Measurements from ENCODE around the gene DRC3. TPM values are rescaled to one million over a fixed set of nuclear protein-coding genes. Genes with fewer than 3 reads are reported as not detected.

The DRC3 gene
- total RNA-seq, 1 donor from 2014 or later: 5.1 TPM

- DNase-seq (ENCODE audit: low spot score): no peak
These were observed 48.3 kb downstream of the DRC3 start for GRCh38 chr17:18020971-18021370.

GRCh38 chr17:18021372-18021771, 48.7 kb downstream of the DRC3 start:
- no peak for DNase-seq (ENCODE audit: low spot score)

DNA sequence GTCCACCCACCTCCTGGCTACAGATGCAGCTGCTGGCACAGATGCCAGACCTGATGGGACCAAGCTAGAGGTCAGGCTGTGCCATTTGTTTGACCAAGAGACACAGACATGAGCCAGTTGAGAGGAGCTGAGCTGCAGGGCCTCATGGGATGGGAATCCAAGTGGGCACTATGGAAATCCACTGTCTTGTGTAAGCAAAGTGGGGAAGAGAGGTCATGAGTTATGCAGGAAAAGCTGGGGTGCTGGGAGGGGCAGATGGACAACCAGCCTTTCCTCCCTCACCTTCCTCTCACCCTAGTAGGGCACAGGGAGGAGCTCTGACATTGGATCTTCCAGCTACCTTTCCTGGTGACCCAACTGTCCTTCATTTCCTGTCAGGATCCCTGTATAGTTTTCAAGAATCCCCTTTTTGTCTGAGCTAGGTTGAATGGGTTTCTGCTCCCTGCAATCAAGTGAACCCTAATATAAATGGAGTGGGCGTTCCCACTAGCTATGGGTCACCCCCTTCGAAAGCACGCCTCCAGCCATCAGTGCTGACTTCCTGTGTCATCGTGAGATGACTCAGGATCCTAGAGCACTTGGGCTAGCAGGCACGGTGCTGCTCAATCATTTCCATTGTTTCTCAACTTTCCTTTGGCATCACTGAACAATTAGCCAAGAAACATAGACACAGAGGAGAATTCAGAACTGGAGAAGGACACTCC, 52.7 kb downstream of the DRC3 start:
- DNase-seq (ENCODE audit: low spot score): no peak

DNA sequence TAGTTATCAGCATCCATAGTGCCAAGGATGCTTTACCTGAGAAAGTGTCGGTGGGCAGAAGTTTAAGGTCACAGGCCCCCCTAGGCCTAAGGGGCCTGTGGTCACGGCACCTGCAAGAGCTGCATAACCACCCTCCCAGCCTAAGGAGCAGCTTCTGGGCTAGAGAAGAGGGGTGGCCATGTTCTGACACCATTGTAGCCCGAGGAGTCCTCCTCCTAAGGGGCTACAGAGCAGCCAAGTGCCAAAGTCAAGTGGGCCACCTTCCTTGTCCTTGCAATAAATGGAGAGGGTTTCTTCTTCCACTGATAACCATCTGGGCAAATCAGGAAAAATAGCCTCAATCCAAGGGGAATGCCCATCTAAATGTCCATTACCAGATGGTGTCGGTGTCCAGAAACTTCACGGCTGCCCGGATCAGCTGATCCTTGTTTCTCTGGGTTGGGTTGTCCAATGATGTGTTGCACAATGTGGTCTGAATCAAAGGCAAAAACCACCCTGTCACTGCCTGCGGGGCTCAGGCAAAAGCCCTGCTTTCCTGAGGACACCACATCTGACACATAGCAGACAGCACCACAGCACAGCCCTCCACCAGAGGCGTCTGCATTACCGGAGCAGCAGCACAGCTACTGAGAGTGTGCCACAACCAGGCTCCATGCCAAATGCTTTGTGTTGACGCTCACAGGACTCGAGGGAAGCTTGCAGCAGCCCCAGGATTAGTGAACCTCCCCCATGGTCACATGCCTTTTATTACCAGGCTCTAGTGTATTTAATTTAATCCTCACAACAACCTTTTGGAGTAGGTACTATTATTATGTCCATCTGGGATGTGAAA, 53.5 kb downstream of the DRC3 start:
- DNase-seq (ENCODE audit: low spot score): no peak

GRCh38 chr17:18027280-18027679, 54.6 kb downstream of the DRC3 start:
- no peak for DNase-seq (ENCODE audit: low spot score)

DNA sequence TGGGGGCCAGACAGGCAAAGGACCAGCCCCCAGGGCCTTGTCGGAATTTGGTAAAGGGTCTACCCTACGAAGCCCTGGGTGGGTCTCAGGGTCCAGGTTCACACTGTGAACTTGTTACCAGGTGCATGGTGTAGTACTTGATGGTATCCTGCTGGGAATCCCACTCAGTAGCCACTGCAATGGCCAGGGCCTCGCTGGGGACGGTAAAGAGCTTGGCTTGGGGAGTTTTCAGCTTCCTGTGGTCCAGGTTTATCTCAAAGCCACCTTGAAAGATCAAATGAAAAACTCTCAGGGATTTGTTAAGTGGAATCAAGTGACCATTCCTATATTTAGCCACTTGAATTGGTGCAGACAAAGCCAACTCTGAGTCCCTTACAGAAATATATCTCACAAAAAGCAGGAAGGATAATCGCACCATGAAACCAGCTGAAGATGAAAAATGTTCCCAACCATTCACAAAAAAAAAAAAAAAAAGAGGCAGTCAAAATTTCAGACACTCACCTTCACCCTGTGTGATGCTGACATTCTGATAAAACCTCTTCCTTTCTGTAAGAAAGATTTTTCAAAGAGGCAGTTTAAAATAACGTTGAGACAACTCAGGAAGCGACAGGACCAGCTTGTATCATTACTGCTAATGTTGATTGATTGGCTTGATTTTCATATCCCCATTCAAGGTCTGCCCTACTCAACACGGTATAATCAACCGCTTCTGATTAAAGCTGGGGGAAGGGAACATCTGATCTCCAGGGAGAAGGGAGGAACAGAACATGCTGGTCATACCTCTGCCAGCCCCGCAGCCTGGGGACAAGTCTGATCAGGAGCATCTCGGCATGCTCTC, 55.7 kb downstream of the DRC3 start:
- no peak for DNase-seq (ENCODE audit: low spot score)

- DNase-seq (ENCODE audit: low spot score): no peak
These were observed 56.4 kb downstream of the DRC3 start for GRCh38 chr17:18028952-18029540.

- DNase-seq (ENCODE audit: low spot score): no peak
These were observed 59.3 kb downstream of the DRC3 start for GRCh38 chr17:18031955-18032354.

GRCh38 chr17:18033442-18034099, 60.9 kb downstream of the DRC3 start:
- peak; percentile 91 for DNase-seq (ENCODE audit: low spot score)

- DNase-seq (ENCODE audit: low spot score): no peak
These were observed 63.0 kb downstream of the DRC3 start for GRCh38 chr17:18035704-18036103.

DNA sequence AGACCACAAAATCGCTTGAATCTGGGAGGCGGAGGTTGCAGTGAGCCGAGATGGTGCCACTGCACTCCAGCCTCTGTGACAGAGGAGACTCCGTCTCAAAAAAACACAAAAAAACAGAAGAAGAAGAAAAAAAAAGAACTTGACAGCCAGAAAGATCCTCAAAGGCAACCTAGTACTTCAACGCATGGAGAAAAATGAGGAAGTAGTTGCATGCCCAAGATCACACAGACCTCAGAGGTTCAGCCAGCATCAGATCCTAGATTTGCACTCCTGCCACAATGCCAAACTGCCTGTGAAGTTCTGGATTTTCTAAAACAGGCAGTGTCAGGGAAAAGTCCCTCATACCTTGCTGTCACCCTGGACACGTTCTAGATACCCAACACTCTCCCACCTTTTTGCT, 64.8 kb downstream of the DRC3 start:
- no peak for DNase-seq (ENCODE audit: low spot score)

DNA sequence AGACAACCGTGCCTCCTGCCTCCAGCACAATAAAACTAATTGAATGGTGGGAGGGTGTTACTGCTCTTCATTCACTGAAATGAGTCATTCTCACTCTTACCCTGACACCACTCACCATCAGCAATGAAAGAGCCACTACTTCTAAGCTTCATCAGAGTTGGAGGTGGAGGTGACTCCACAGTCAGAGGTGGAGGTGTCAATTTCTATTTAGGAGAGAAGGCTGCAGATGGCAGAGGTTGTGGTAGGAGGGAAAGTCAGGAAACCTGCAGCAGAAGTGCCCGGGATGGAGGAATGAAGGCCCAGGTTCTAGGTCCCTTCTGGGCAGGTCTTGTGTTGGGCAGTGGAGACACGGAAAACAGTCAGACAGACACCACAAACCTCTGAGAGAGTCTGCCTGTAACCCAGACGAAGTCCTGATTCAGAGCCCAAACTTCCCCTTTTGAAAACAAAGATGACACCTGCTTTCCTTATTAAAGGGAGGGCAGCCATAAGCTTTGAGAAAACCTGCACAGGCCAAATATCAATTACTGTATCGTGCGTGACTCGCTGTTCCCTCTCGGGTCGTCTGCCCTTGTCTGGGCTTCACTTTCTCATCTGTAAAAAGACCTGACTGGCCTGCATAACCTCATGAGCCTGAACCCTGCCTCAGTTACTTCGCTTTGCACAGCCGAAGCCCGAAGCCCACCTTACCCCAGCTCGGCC, 65.6 kb downstream of the DRC3 start:
- DNase-seq (ENCODE audit: low spot score): peak; percentile 19

- DNase-seq (ENCODE audit: low spot score): peak; percentile 99
These were observed 66.3 kb downstream of the DRC3 start, which contains the start of the genes ATPAF2 and GID4 for GRCh38 chr17:18038861-18039534. ATPAF2 (minus strand) TSS chr17:18039168; CDS start chr17:18039013, 155 bp downstream. GID4 (plus strand) TSS chr17:18039408; CDS start chr17:18039465, 57 bp downstream.

GRCh38 chr17:18039535-18040260, 67.0 kb downstream of the DRC3 start:
- DNase-seq (ENCODE audit: low spot score): no peak

GRCh38 chr17:18040261-18040858, 67.7 kb downstream of the DRC3 start:
- DNase-seq (ENCODE audit: low spot score): no peak

DNA sequence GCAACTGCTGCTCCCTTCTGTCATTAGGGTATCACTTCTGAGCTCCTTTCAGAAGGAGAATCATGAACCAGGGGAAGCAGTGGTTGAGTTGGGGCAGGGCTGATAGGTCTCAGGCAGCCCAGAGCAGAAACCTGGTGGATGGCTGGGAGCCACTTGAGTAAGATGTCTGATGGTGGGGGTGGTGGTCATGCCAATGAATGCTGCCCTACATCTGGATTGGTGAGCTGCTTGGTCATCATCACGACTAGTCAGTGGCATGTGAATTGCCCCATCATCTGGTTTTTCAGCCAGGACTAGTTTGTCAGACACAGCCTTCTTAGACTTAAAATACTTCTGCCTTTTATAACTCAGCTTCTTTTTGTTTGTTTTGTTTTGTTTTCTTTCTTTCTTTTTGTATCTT, 69.1 kb downstream of the DRC3 start:
- no peak for DNase-seq (ENCODE audit: low spot score)

DNA sequence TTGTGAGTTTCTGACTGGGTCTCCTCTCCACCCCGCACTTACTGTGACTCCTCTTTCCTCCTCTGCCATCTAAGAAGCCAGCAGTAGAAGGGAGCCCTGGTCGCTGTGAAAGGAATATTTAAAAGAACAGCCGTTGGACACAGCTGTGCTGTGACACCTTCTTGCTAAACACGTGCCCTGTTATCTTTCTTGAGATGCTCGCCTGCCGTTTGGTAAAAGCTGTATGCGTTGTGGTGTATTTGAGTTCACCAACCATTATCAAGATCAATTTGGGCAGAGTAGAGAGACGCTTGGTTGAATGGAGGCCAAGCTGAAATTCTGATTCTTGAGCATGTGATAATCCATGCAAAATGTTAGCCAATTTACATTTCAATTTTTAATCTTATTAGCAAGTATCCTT, 70.3 kb downstream of the DRC3 start:
- no peak for DNase-seq (ENCODE audit: low spot score)

DNA sequence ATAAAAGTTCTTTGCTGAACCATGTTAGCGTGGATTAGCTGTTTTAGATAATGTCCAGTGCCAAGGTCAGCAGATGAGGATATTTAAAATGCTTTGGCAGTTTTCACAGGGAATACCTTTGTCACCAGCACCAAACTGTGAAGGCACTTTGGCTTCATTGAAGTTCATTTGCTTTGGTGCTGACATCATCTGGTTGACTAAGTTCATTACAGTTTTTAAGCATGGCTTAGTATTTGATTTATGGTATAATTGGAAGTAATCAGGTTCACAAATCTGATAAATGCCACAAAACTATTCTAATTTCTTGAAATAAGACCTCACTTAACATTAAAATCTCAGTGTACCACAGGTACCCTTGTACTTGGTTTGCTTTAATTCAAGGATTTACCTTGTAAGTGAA, 70.8 kb downstream of the DRC3 start:
- no peak for DNase-seq (ENCODE audit: low spot score)

- DNase-seq (ENCODE audit: low spot score): no peak
These were observed 71.9 kb downstream of the DRC3 start for GRCh38 chr17:18044609-18045008.
